Inflammatory macrophage (primary cell): Measurements from ENCODE around the gene YIPF5.
A peak's percentile ranks its signal among the peaks of the same experiment; 100 is the strongest.

Experiments used
- DNase-seq, 2 donors: peaks; one replicate each; pipeline ENCODE4 v3.0.0-alpha.2; 2020 to 2022
- total RNA-seq, 18 experiments: gene quantifications; one replicate each; lab custom pipeline; 2026; ENCODE audit warnings: mixed read lengths in 6 of 18, inconsistent platforms in 2 of 18; lab: John Stamatoyannopoulos, UW

The YIPF5 gene
- total RNA-seq, result 48.3 to 101 (median 75.6) reads per million in 18 experiments

- DNase-seq, result peak; percentile 96 to 98
Observed at GRCh38 chr5:144170276-144171024, at the start of gene YIPF5, which contains the start of gene KCTD16. TSS of gene YIPF5 (minus strand) at chr5:144170659. CDS start at chr5:144169955, 704 bp downstream. TSS of gene KCTD16 (plus strand) at chr5:144170873.

- no peak for DNase-seq
Observed at GRCh38 chr5:144219869-144220268, 49.4 kb upstream of the YIPF5 start.

- no peak for DNase-seq
Observed at GRCh38 chr5:144210655-144211054, 40.2 kb upstream of the YIPF5 start.

- DNase-seq, result no peak
Observed at GRCh38 chr5:144209361-144209760, 38.9 kb upstream of the YIPF5 start.

GRCh38 chr5:144207875-144208444 is 37.5 kb upstream of the YIPF5 start:
- DNase-seq, result no peak

GRCh38 chr5:144206141-144206540 is 35.7 kb upstream of the YIPF5 start:
- DNase-seq, result no peak

- no peak for DNase-seq
Observed at GRCh38 chr5:144205141-144205551, 34.7 kb upstream of the YIPF5 start.

GRCh38 chr5:144203750-144204596 is 33.5 kb upstream of the YIPF5 start:
- peak; percentile 66 for DNase-seq

GRCh38 chr5:144202726-144203125 is 32.3 kb upstream of the YIPF5 start:
- DNase-seq, result peak; percentile 24 to 39

GRCh38 chr5:144202072-144202471 is 31.6 kb upstream of the YIPF5 start:
- DNase-seq, result no peak

GRCh38 chr5:144201588-144201987 is 31.1 kb upstream of the YIPF5 start:
- DNase-seq, result no peak

- no peak for DNase-seq
Observed at GRCh38 chr5:144198386-144198785, 27.9 kb upstream of the YIPF5 start.

- DNase-seq, result no peak
Observed at GRCh38 chr5:144196612-144197011, 26.2 kb upstream of the YIPF5 start.

- no peak for DNase-seq
Observed at GRCh38 chr5:144195448-144195847, 25.0 kb upstream of the YIPF5 start.

GRCh38 chr5:144194144-144194543 is 23.7 kb upstream of the YIPF5 start:
- DNase-seq, result no peak

- no peak for DNase-seq
Observed at GRCh38 chr5:144192661-144193060, 22.2 kb upstream of the YIPF5 start.

- peak; percentile 63 to 80 for DNase-seq
Observed at GRCh38 chr5:144191998-144192397, 21.5 kb upstream of the YIPF5 start.

GRCh38 chr5:144191531-144191930 is 21.1 kb upstream of the YIPF5 start:
- DNase-seq, result no peak

- peak; percentile 75 to 84 for DNase-seq
Observed at GRCh38 chr5:144189800-144190429, 19.5 kb upstream of the YIPF5 start.

GRCh38 chr5:144187699-144188294 is 17.3 kb upstream of the YIPF5 start:
- DNase-seq, result peak; percentile 77 to 92

- DNase-seq, result peak; percentile 40 to 57
Observed at GRCh38 chr5:144183254-144183889, 12.9 kb upstream of the YIPF5 start.

GRCh38 chr5:144179226-144179625 is 8.8 kb upstream of the YIPF5 start:
- no peak for DNase-seq
